Ovary (tissue), 9 donors: ENCODE measurements around the gene RGP1. TPM values are rescaled to one million over a fixed set of nuclear protein-coding genes. Genes with fewer than 3 reads are reported as not detected.

ENCODE experiments used
- DNase-seq, 5 donors: peaks; one replicate each; pipeline ENCODE4 v3.0.0-alpha.2; 2019 to 2020
- H3K27ac ChIP-seq, 2 donors: fragments of 200-600 bp; one replicate each; pipeline versions ENCODE4 v1.5.1 to v1.8.0; 2019 to 2022
- H3K27me3 ChIP-seq: fragments of 200-600 bp; one replicate; pipeline ENCODE4 v1.8.0; 2022
- H3K36me3 ChIP-seq: fragments of 200-600 bp; sonication (generic); one replicate; pipeline ENCODE4 v1.5.1; 2019
- H3K4me1 ChIP-seq: one replicate; pipeline ENCODE4 v1.8.1; 2013; ENCODE audit warnings: mild to moderate bottlenecking, moderate library complexity; ENCODE audit not compliant: insufficient read depth
- H3K4me3 ChIP-seq: fragments of 200-600 bp; sonication (generic); one replicate; pipeline ENCODE4 v1.5.1; 2017
- H3K9me3 ChIP-seq, 2 donors: fragments of 200-600 bp in 1 of 2; sonication (generic) in 1 of 2; one replicate each; pipeline versions ENCODE4 v1.5.1 to v1.8.1; 2013 to 2019; ENCODE audit warnings: mild to moderate bottlenecking in 1 of 2, moderate library complexity in 1 of 2
- EP300 ChIP-seq: sonication (generic); formaldehyde crosslinking; IDR thresholded peaks from one replicate; pipeline ENCODE4 v1.6.1; 2017; ENCODE audit warnings: antibody characterized with exemption
- POLR2A ChIP-seq: fragments of 450-650 bp; IDR thresholded peaks from one replicate; pipeline ENCODE4 v1.6.1; 2017; ENCODE audit warnings: antibody characterized with exemption, mild to moderate bottlenecking, moderate library complexity
- WGBS, 3 donors: extraction: QIAGEN DNeasy Blood & Tissue Kit in 1 of 3; methylation state at CpG; one replicate each; pipeline versions ENCODE4 v1.1.5 to v1.1.7; 2013 to 2017; 5-methylcytosine and 5-hydroxymethylcytosine counted together
- intact Hi-C, 4 donors: fragments of 100-400 bp; cut with DNase I; formaldehyde crosslinking; loops; one replicate each; pipeline versions ENCODE4 v1.11.0 to v1.15.1; 2022 to 2023
- polyA plus RNA-seq, 2 donors: library from polyadenylated mRNA; stranded (reverse); fragments of 200-250 nt in 1 of 2; fragments of 350-450 nt in 1 of 2; fragmentation: Illumina TruSeq in 1 of 2; extraction: RNeasy Lipid Tissue Mini Kit (QIAGEN cat#74804) in 1 of 2; gene quantifications; one replicate each; pipeline ENCODE4 v1.2.3, GENCODE V29; 2013 to 2014
- total RNA-seq, 7 donors: library from RNA; depleted of rRNA in 2 of 7; stranded (reverse); fragments of >200 nt in 2 of 7; fragmentation: NEBNext Ultra II Directional in 3 of 7; extraction: Animal tissue kit (Norgen Biotek cat#: 25700) in 3 of 7; gene quantifications; one replicate each; pipeline versions ENCODE4 v1.1.0 to v1.2.4, GENCODE V29; 2016 to 2023
- TF ChIP-seq, protein P1 (sequence below), 3 donors: fragments of 450-650 bp in 2 of 3; fragments of 200-600 bp in 1 of 3; IDR thresholded peaks; one replicate each; pipeline versions ENCODE4 v1.5.1 to v1.8.0; 2016 to 2022; ENCODE audit warnings: antibody characterized with exemption in 3 of 3, mild to moderate bottlenecking in 1 of 3
- donor health status: DM: no; HTN: no; CAD: no; lungs with moderate emphysema.
- donor health status: DM: no; HTN: no; CAD: no.
- donor health status: Bipolar disorder and iron deficiency.
- donor health status: DM: yes; HTN: yes; CAD: no.
- donor health status: DM: no; HTN: no; CAD: no.
- donor health status: DM: yes; HTN: yes; CAD: no.

Gene RGP1
- total and polyA plus RNA-seq, 9 donors = 9.4 to 32.3 (median 25.0) TPM

DNA sequence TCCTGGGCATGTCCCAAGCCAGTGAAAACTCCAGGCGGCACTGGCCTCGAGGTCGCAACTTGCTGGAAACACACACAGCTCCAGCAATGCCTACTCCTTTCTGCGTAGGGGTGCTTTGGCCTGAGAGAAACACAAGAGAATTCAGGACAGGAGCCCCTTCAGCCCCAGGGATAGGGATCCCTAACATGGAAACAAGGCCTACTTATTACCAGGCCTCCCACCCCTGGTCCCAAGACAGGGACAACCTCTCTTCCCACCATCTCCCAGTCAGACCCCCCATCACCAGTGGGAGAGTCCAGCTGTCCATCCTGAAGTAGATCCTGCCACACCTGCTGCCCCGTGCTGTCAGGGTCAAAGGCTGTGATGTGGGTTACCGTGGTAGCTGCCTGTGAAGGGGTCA, 8.8 kb upstream of the RGP1 start:
- Histone ChIP-seq H3K27me3 (no peaks in the 10 kb centered on the region), H3K4me1 (no peaks in the 10 kb centered on the region), H3K9me3 (no peaks in the 10 kb centered on the region), H3K36me3 (no peaks in the 10 kb centered on the region), H3K4me3 (no peak overlapping the region), H3K27ac (no peak overlapping the region)
- no peak for TF ChIP-seq EP300
- no peak for TF ChIP-seq POLR2A
- TF ChIP-seq, protein P1, sequence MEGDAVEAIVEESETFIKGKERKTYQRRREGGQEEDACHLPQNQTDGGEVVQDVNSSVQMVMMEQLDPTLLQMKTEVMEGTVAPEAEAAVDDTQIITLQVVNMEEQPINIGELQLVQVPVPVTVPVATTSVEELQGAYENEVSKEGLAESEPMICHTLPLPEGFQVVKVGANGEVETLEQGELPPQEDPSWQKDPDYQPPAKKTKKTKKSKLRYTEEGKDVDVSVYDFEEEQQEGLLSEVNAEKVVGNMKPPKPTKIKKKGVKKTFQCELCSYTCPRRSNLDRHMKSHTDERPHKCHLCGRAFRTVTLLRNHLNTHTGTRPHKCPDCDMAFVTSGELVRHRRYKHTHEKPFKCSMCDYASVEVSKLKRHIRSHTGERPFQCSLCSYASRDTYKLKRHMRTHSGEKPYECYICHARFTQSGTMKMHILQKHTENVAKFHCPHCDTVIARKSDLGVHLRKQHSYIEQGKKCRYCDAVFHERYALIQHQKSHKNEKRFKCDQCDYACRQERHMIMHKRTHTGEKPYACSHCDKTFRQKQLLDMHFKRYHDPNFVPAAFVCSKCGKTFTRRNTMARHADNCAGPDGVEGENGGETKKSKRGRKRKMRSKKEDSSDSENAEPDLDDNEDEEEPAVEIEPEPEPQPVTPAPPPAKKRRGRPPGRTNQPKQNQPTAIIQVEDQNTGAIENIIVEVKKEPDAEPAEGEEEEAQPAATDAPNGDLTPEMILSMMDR (IDR thresholded peaks at IDR 0.05) = no peak
- DNase-seq = no peak
- 80 to 86% (median 83%) methylated on average over 6 of the region's 6 CpGs for WGBS, 3 donors
- intact Hi-C loops = no loop called here

GRCh38 chr9:35741740-35742139, 7.3 kb upstream of the RGP1 start:
- TF ChIP-seq, protein P1 (IDR thresholded peaks at IDR 0.05) = no peak
- TF ChIP-seq EP300 (no peak), POLR2A (no peak)
- no peaks in the 10 kb centered on the region for H3K9me3 ChIP-seq
- WGBS, 3 donors = 84 to 91% (median 85%) methylated on average over 7 of the region's 7 CpGs
- no peak for DNase-seq
- H3K27me3 ChIP-seq = no peaks in the 10 kb centered on the region
- H3K4me1 ChIP-seq = peaks cover 5% of the 10 kb centered on the region
- H3K27ac ChIP-seq = no peak overlapping the region
- H3K36me3 ChIP-seq = no peaks in the 10 kb centered on the region
- intact Hi-C loops = no loop called here
- H3K4me3 ChIP-seq = no peak overlapping the region

- Histone ChIP-seq H3K4me3 (no peak overlapping the region), H3K9me3 (no peaks in the 10 kb centered on the region), H3K36me3 (no peaks in the 10 kb centered on the region), H3K27me3 (no peaks in the 10 kb centered on the region), H3K4me1 (peaks cover 18% of the 10 kb centered on the region), H3K27ac (no peak overlapping the region)
- no peak for DNase-seq
- intact Hi-C loops = no loop called here
- TF ChIP-seq POLR2A = no peak
- TF ChIP-seq, protein P1 (IDR thresholded peaks at IDR 0.05) = no peak
- TF ChIP-seq EP300 = no peak
- 75 to 78% (median 76%) methylated on average over 2 of the region's 2 CpGs for WGBS, 3 donors
Measured at GRCh38 chr9:35743452-35743851, 5.6 kb upstream of the RGP1 start.

DNA sequence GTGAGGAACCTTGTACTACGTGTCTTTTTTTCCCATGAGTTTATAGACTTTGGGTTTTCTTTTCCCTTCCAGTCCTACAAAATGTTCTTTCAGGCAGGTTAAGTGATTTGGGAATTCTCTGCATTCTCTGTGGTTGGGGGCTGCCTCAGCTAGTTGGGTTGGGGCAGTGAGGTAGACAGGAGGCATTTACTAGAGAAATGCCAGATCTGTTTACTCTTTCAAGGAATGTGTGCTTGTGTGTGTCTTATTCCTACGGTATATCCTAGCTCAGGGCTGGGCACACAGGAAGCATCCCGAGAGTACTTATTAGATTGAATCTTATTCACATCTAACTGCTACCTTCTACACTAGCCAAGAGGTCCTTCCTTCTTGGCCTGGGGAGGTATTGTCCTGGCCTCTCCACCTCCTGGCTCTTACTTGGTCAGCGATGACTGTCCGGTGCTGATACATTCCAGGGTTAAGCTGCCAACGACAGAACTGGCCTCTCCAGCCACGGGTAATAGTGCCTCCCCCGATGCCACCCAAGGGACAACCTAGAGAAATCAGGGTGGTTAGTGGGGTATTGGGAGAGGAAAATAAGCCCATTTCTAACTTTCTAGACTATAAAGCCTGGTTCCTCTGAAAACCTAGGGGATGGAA, 5.1 kb upstream of the RGP1 start:
- H3K4me3 ChIP-seq = no peak overlapping the region
- H3K27me3 ChIP-seq = no peaks in the 10 kb centered on the region
- 84 to 86% (median 85%) methylated on average over 8 of the region's 8 CpGs for WGBS, 3 donors
- H3K27ac ChIP-seq = no peak overlapping the region
- TF ChIP-seq EP300 = no peak
- TF ChIP-seq POLR2A = no peak
- TF ChIP-seq, protein P1 (IDR thresholded peaks at IDR 0.05) = no peak
- no peak for DNase-seq
- intact Hi-C loops = no loop called here
- peaks cover 18% of the 10 kb centered on the region for H3K4me1 ChIP-seq
- H3K36me3 ChIP-seq = no peaks in the 10 kb centered on the region
- H3K9me3 ChIP-seq = no peaks in the 10 kb centered on the region
